ENCODE data around the gene TNNI2. TPM values are rescaled to one million over a fixed set of nuclear protein-coding genes. Genes with fewer than 3 reads are reported as not detected.

TNNI2 gene
- total RNA-seq, 1 experiment from 2014 or later: not detected

DNA sequence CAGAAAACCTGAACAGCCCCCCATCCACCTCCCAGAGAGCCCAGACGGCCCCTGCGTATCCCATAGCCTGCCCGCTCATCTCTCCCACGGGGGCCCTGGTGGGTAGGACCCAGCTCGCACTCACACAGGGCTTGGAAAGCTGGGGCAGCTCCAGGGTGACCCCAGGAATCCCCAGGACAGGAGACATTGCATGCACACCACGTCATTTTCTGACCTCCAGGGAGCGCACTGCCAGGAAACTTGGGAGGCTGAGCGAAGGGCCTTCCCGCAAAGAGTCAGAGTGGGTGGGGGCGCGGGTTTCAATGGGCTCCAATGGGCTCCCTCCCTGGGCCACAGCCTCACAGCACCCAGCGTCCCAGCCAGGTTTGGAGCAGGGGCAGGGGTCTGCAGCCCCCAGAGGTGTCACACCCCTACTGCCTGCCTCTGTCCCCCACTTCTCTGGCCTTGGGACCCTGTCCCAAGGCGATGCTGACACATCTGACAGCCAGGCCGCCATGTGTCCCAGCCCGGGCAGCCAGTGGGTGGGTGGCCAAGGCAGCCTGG is 12.2 kb upstream of the TNNI2 start:
- no peak overlapping the region for H3K4me2 ChIP-seq (ENCODE audit: insufficient read depth, insufficient read length, low read length)
- no peaks in the 10 kb centered on the region for H3K36me3 Mint-ChIP-seq (ENCODE audit: insufficient read depth in 1 of 3, low read depth in 3 of 3)

More for the DNA sequence above, 12.2 kb upstream of the TNNI2 start:
- no peak overlapping the region for H3K14ac ChIP-seq (ENCODE audit: insufficient read depth, low read length)
- no peak overlapping the region for H3K27ac ChIP-seq (ENCODE audit: insufficient read length, low read depth, low read length)
- Mint-ChIP-seq H3K4me3 (no peak overlapping the region), H3K4me1 (no peaks in the 10 kb centered on the region), H3K9me3 (no peaks in the 10 kb centered on the region), H3K27me3 (ENCODE audit: low read depth) (peaks cover 21% of the 10 kb centered on the region), H3K27ac (peak overlapping the region in 1 of 3 experiments; percentile 73; a peak in 1 of 7 replicates)
- H3K4ac ChIP-seq (ENCODE audit: low read depth, low read length): no peak overlapping the region
- peak; percentile 45 for TF ChIP-seq CTCF (conservative IDR thresholded peaks at IDR 0.05)
- H3K4me1 ChIP-seq (ENCODE audit: insufficient read depth, low read length): no peaks in the 10 kb centered on the region
- H3K79me1 ChIP-seq (ENCODE audit: insufficient read depth, low read depth, low read length, poor library complexity, severe bottlenecking): no peaks in the 10 kb centered on the region
- no peak overlapping the region for H3T11ph ChIP-seq (ENCODE audit: low read length)
- no peak overlapping the region for H2BK15ac ChIP-seq (ENCODE audit: low read depth, low read length)
- H4K20me1 ChIP-seq (ENCODE audit: control insufficient read depth, insufficient read depth, insufficient read length): no peaks in the 10 kb centered on the region
- H2BK12ac ChIP-seq (ENCODE audit: insufficient read length, low read depth, low read length): no peak overlapping the region
- H3K23ac ChIP-seq (ENCODE audit: insufficient read length, low read depth, low read length): no peak overlapping the region
- no peak overlapping the region for H2BK20ac ChIP-seq (ENCODE audit: low read depth, low read length, poor library complexity, severe bottlenecking)
- H3K79me2 ChIP-seq (ENCODE audit: insufficient read depth, low read length): no peaks in the 10 kb centered on the region
- H2BK5ac ChIP-seq (ENCODE audit: insufficient read length, low read length): no peak overlapping the region
- no CpG with 5 or more reads among the region's 15 CpGs for whole genome bisulfite sequencing (ENCODE audit: extremely low coverage, insufficient read length, low lambda C conversion rate)
- no peak overlapping the region for H3K18ac ChIP-seq (ENCODE audit: insufficient read length, low read depth, low read length)
- H3K9ac ChIP-seq (ENCODE audit: extremely low read depth, insufficient read length, low read length): no peak overlapping the region
- H2AK5ac ChIP-seq (ENCODE audit: insufficient read length, low read length): no peak overlapping the region
- no peak overlapping the region for H2AFZ ChIP-seq (ENCODE audit: low read length)
- H3K9me3 ChIP-seq (ENCODE audit: control insufficient read depth, low read depth, low read length): no peaks in the 10 kb centered on the region
- no peak overlapping the region for H4K91ac ChIP-seq (ENCODE audit: insufficient read length, low read depth, low read length)
- no peak overlapping the region for H4K8ac ChIP-seq (replicated peaks; ENCODE audit: insufficient read length, low read depth, low read length)
- H3K23me2 ChIP-seq (ENCODE audit: insufficient read length, low read depth, low read length, poor library complexity, severe bottlenecking): no peaks in the 10 kb centered on the region
- peak; percentile 58 for DNase-seq
- H2BK120ac ChIP-seq (ENCODE audit: low read depth, low read length, poor library complexity, severe bottlenecking): no peak overlapping the region
- no peaks in the 10 kb centered on the region for H3K27me3 ChIP-seq (ENCODE audit: insufficient read depth, low read length)
- no peak overlapping the region for H4K5ac ChIP-seq (ENCODE audit: insufficient read length, low read depth, low read length)
- H3K56ac ChIP-seq (ENCODE audit: insufficient read length, low read depth, low read length): no peak overlapping the region

Measured in H9 (cell line).